ENCODE measurements around the gene FHOD3. TPM values are rescaled to one million over a fixed set of nuclear protein-coding genes. Genes with fewer than 3 reads are reported as not detected.
A peak's percentile ranks its signal among the peaks of the same experiment; 100 is the strongest.

FHOD3 gene
- total RNA-seq, 2 donors from 2014 or later: 19.8 to 24.9 TPM

- no peaks in the 10 kb centered on the region for H3K36me3 ChIP-seq
- H3K27me3 ChIP-seq (replicated peaks; ENCODE audit: insufficient read depth): no peaks in the 10 kb centered on the region
- no peak overlapping the region for H3K4me3 ChIP-seq
- ATAC-seq (ENCODE audit: insufficient number of reproducible peaks, low FRiP score, low read depth) (no peak), DNase-seq (ENCODE audit: low spot score) (no peak)
- H3K9me3 ChIP-seq: no peaks in the 10 kb centered on the region
- TF ChIP-seq CTCF (IDR thresholded peaks at IDR 0.05): no peak
- H3K27ac ChIP-seq: no peak overlapping the region
- H3K4me1 ChIP-seq (ENCODE audit: control insufficient read depth in 1 of 2, low read depth in 2 of 2): peaks cover 0 to 31% of the 10 kb centered on the region in 2 donors
Observed at GRCh38 chr18:36702401-36703013, 405.0 kb downstream of the FHOD3 start.

GRCh38 chr18:36704156-36704555 lies 406.6 kb downstream of the FHOD3 start:
- TF ChIP-seq CTCF (IDR thresholded peaks at IDR 0.05): no peak
- no peak overlapping the region for H3K4me3 ChIP-seq
- no peaks in the 10 kb centered on the region for H3K9me3 ChIP-seq
- no peak for ATAC-seq (ENCODE audit: insufficient number of reproducible peaks, low FRiP score, low read depth)
- H3K4me1 ChIP-seq (ENCODE audit: control insufficient read depth in 1 of 2, low read depth in 2 of 2): peaks cover 0 to 31% of the 10 kb centered on the region in 2 donors
- H3K27ac ChIP-seq: peak overlapping the region in 1 of 2 donors; percentile 30
- H3K36me3 ChIP-seq: no peaks in the 10 kb centered on the region
- DNase-seq (ENCODE audit: low spot score): no peak
- H3K27me3 ChIP-seq (replicated peaks; ENCODE audit: insufficient read depth): no peaks in the 10 kb centered on the region

- TF ChIP-seq CTCF (IDR thresholded peaks at IDR 0.05): no peak
- H3K4me1 ChIP-seq (ENCODE audit: control insufficient read depth in 1 of 2, low read depth in 2 of 2): peaks cover 0 to 32% of the 10 kb centered on the region in 2 donors
- H3K27me3 ChIP-seq (replicated peaks; ENCODE audit: insufficient read depth): no peaks in the 10 kb centered on the region
- H3K9me3 ChIP-seq: no peaks in the 10 kb centered on the region
- ATAC-seq (ENCODE audit: insufficient number of reproducible peaks, low FRiP score, low read depth): no peak
- H3K4me3 ChIP-seq: no peak overlapping the region
- no peak overlapping the region for H3K27ac ChIP-seq
- no peaks in the 10 kb centered on the region for H3K36me3 ChIP-seq
- DNase-seq (ENCODE audit: low spot score): no peak
Observed at GRCh38 chr18:36706134-36706881, 408.8 kb downstream of the FHOD3 start.

GRCh38 chr18:36708366-36708765 lies 410.9 kb downstream of the FHOD3 start:
- Histone ChIP-seq H3K4me1 (ENCODE audit: control insufficient read depth in 1 of 2, low read depth in 2 of 2) (peaks cover 0 to 32% of the 10 kb centered on the region in 2 donors), H3K36me3 (no peaks in the 10 kb centered on the region), H3K27ac (no peak overlapping the region), H3K4me3 (no peak overlapping the region), H3K27me3 (replicated peaks; ENCODE audit: insufficient read depth) (no peaks in the 10 kb centered on the region), H3K9me3 (no peaks in the 10 kb centered on the region)
- TF ChIP-seq CTCF (IDR thresholded peaks at IDR 0.05): no peak
- no peak for DNase-seq (ENCODE audit: low spot score)
- no peak for ATAC-seq (ENCODE audit: insufficient number of reproducible peaks, low FRiP score, low read depth)

GRCh38 chr18:36709315-36709714 lies 411.8 kb downstream of the FHOD3 start:
- no peak overlapping the region for H3K4me3 ChIP-seq
- DNase-seq (ENCODE audit: low spot score) (no peak), ATAC-seq (ENCODE audit: insufficient number of reproducible peaks, low FRiP score, low read depth) (no peak)
- no peaks in the 10 kb centered on the region for H3K27me3 ChIP-seq (replicated peaks; ENCODE audit: insufficient read depth)
- H3K9me3 ChIP-seq: no peaks in the 10 kb centered on the region
- H3K4me1 ChIP-seq (ENCODE audit: control insufficient read depth in 1 of 2, low read depth in 2 of 2): peaks cover 0 to 25% of the 10 kb centered on the region in 2 donors
- no peaks in the 10 kb centered on the region for H3K36me3 ChIP-seq
- no peak overlapping the region for H3K27ac ChIP-seq
- TF ChIP-seq CTCF (IDR thresholded peaks at IDR 0.05): no peak
